Measurements from ENCODE around the gene ZFC3H1.

- TF ChIP-seq RBM14 (IDR thresholded peaks at IDR 0.05; ENCODE audit: borderline replicate concordance, insufficient read depth, low read depth, low read length) (no peak), EZH2 (IDR thresholded peaks at IDR 0.05; ENCODE audit: borderline replicate concordance, low read depth, low read length) (no peak)
- TF ChIP-seq, protein P1, sequence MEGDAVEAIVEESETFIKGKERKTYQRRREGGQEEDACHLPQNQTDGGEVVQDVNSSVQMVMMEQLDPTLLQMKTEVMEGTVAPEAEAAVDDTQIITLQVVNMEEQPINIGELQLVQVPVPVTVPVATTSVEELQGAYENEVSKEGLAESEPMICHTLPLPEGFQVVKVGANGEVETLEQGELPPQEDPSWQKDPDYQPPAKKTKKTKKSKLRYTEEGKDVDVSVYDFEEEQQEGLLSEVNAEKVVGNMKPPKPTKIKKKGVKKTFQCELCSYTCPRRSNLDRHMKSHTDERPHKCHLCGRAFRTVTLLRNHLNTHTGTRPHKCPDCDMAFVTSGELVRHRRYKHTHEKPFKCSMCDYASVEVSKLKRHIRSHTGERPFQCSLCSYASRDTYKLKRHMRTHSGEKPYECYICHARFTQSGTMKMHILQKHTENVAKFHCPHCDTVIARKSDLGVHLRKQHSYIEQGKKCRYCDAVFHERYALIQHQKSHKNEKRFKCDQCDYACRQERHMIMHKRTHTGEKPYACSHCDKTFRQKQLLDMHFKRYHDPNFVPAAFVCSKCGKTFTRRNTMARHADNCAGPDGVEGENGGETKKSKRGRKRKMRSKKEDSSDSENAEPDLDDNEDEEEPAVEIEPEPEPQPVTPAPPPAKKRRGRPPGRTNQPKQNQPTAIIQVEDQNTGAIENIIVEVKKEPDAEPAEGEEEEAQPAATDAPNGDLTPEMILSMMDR (IDR thresholded peaks at IDR 0.05 in 2 of 3, conservative IDR thresholded peaks at IDR 0.05 in 1 of 3; ENCODE audit: insufficient read depth in 2 of 3, low read depth in 1 of 3, low read length in 3 of 3): no peak
Observed at GRCh38 chr12:71682466-71682865, 18.8 kb upstream of the ZFC3H1 start.

All from K562 (cell line).